Esophagus squamous epithelium (tissue), 4 donors: ENCODE data around the gene CELF4.

Source experiments
- CTCF ChIP-seq, 6 experiments: fragments of 450-650 bp in 4 of 6; fragments of 200-600 bp in 2 of 6; sonication (generic) in 2 of 6; IDR thresholded peaks; one replicate each; pipeline ENCODE4 v1.5.1; 2016 to 2019; ENCODE audit warnings: antibody characterized with exemption in 6 of 6, mild to moderate bottlenecking in 4 of 6, moderate library complexity in 4 of 6
- POLR2A ChIP-seq, 4 donors: fragments of 450-650 bp; IDR thresholded peaks; one replicate each; pipeline ENCODE4 v1.6.1; 2017; ENCODE audit warnings: antibody characterized with exemption in 4 of 4, mild to moderate bottlenecking in 4 of 4, moderate library complexity in 3 of 4

GRCh38 chr18:37389684-37390368 is 175.8 kb downstream of the CELF4 start:
- TF ChIP-seq CTCF (IDR thresholded peaks at IDR 0.05) (no peak), POLR2A (IDR thresholded peaks at IDR 0.05) (no peak)
